Islet of Langerhans (tissue), 1 donor: ENCODE results near the gene S100PBP.

Source experiments
- FAIRE-seq: peaks from one replicate; lab custom pipeline; 2011; peaks lifted over from hg19 to GRCh38; lab: Jason Lieb, UNC

The S100PBP gene

GRCh38 chr1:32817159-32817814, at the start of gene S100PBP, which contains the start of gene YARS1:
S100PBP (plus strand) TSS chr1:32817653; CDS start chr1:32826100, 8,447 bp downstream.
YARS1 (minus strand) TSS chr1:32817358; CDS start chr1:32817244, 114 bp downstream.
- no peak for FAIRE-seq

DNA sequence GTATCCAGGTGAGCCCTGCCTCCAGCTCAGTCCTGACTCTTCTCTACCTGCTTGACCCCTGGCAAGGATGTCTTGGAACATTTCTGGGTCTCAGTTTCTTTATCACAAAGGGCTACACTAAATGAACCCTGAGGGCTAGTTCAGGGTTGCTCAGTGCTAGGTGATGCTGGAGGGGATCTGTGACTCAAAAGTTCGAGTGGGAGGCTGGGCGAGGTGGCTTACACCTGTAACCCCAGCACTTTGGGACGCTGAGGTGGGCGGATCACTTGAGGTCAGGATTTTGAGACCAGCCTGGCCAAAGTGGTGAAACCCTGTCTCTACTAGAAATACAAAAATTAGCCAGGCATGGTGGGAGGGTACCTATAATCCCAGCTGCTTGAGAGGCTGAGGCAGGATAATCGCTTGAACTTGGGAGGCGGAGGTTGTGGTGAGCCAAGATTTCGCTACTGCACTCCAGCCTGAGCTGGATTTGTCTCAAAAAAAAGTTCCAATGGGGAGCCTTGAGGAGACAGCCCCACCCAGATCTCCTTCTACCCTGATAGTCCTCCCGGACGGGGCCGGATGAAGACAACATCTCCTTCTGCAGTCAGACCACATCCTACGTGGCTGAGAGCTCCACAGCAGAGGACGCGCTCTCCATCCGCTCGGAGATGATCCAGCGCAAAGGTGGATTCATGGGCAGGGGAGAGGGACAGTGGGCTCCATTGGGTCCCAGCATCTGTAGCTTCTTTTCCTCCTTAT, 49.2 kb upstream of the S100PBP start:
- FAIRE-seq: no peak

GRCh38 chr1:32769524-32770220, 47.8 kb upstream of the S100PBP start:
- no peak for FAIRE-seq

DNA sequence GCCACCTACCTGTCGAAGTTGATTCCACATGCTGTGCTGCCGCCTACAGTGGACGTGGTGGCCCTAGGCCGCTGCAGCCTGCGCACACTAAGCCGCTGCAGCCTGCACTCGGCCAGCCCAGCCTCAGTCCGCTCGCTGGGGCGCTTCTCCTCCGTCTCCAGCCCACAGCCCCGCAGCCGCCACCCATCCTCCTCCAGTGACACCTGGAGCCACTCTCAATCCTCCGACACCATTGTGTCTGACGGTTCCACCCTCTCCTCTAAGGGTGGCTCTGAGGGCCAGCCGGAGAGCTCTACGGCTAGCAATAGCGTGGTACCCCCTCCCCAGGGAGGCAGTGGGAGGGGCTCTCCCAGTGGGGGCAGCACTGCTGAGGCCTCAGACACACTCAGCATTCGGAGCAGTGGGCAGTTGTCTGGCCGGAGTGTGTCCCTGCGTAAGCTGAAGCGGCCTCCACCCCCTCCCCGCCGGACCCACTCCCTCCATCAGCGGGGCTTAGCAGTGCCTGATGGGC, 47.2 kb upstream of the S100PBP start:
- no peak for FAIRE-seq

- FAIRE-seq: no peak
These were observed 46.5 kb upstream of the S100PBP start for GRCh38 chr1:32770741-32771548.

GRCh38 chr1:32771561-32772280, 45.7 kb upstream of the S100PBP start:
- no peak for FAIRE-seq

DNA sequence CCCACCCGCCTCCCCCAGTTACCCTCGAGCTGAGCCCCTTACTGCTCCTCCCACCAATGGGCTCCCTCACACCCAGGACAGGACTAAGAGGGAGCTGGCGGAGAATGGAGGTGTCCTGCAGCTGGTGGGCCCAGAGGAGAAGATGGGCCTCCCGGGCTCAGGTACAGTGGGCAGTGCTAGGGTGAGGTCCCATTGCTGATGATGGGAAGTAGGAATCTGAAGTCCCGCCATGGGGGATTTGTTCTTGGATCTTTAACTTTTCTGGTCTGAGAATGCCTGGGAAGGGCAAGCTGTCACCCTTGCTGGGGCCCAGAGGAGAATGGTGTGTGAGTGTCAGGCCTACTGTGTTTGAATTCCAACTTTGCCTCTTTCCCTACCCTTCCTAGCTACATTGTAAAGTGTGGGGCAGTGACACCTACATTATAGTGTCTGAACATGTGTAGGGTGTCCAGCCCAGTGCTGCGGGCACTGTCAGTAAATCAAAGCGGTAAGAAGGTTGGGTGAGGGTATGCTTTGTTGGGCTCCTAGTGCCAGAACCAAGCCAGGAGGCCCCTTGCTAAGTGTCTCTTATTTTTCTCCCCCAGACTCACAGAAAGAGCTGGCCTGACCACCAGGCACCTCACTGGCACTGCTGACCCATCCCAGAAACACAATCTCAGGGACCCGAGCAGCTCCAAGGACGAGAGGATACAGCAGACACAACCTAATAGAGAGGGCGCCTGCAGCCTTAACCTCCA, 45.0 kb upstream of the S100PBP start:
- no peak for FAIRE-seq

DNA sequence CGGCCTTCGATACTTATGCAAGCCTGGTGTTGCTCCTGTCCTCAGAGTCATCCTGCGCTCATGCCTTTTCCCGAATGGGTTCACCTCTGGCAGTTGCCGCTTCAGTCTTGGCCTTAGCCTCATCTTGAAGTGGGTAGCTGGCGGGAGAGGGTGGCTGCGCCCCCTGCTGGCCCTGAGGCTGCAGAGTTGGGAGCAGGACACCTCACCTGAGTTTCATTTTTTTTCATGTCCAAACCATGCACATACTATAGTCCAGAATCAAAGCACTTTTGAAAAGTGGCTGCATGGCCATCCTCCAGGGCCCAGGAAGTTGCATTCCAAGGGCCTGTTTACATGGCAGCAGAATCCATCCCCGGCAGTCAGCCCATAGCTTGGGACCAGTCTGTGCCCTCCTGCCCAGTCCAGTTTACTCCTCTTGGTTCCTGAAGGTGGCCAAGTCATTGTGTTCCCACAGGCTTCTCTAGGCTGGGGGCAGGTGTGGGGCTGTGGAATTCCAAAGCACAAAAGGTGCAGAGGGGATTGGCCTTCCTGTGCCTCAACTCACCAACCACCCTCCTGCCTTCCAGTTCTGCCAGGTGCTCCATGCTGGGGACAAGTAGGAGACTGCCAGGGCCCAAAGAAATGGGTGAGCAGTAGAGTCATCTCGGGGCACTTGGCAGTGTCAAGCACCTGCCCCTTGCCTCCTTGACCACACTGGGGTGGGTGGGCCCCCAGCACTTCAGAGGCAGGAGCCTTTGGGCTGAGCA, 44.3 kb upstream of the S100PBP start:
- no peak for FAIRE-seq

- no peak for FAIRE-seq
These were observed 43.5 kb upstream of the S100PBP start for GRCh38 chr1:32773764-32774463.

DNA sequence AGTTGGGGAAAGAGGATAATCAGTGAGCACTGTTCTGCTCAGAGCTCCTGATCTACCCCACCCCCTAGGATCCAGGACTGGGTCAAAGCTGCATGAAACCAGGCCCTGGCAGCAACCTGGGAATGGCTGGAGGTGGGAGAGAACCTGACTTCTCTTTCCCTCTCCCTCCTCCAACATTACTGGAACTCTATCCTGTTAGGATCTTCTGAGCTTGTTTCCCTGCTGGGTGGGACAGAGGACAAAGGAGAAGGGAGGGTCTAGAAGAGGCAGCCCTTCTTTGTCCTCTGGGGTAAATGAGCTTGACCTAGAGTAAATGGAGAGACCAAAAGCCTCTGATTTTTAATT, 43.0 kb upstream of the S100PBP start:
- no peak for FAIRE-seq

DNA sequence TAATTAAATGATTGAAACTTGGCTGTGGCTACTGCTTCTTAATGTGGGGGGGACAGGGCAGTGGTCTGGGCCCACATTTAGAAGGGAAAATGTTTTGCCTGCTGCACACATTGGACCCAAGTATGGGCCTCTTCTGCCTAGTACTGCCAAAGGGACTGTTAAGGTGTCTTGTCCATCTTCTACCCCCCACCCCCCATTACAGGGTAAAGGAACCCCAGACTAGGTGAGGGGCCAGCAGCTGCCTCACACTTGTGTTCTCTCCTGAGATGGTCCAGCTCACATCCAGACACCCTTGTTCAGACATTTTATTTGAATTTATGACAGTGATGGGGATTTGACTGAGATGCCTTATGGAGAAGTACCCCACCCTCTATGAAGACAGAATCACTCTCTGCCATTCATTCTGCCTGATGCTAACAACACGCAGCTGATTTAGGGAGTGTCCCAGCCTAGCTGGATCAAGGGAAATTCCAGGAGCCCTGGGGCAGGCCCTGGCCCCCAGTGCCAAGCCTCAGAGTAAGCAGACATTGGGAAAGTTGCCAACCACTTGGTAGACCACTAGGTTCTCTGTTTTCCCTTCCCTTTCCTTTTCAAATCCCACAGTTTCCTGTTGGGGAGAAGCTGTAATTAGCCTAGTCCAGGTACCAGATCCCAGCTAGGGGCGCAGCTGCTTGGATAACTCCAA, 42.4 kb upstream of the S100PBP start:
- no peak for FAIRE-seq

- FAIRE-seq: no peak
These were observed 41.7 kb upstream of the S100PBP start for GRCh38 chr1:32775640-32776337.

- FAIRE-seq: no peak
These were observed 38.2 kb upstream of the S100PBP start for GRCh38 chr1:32779242-32779641.

GRCh38 chr1:32780005-32780404, 37.4 kb upstream of the S100PBP start:
- no peak for FAIRE-seq

GRCh38 chr1:32780628-32781234, 36.7 kb upstream of the S100PBP start:
- FAIRE-seq: no peak

GRCh38 chr1:32782086-32782485, 35.4 kb upstream of the S100PBP start:
- no peak for FAIRE-seq

- no peak for FAIRE-seq
These were observed 33.6 kb upstream of the S100PBP start for GRCh38 chr1:32783851-32784250.

GRCh38 chr1:32784817-32785216, 32.6 kb upstream of the S100PBP start:
- FAIRE-seq: no peak
